C1 segment of cervical spinal cord (tissue), 14 donors: ENCODE data around the gene RGS11.

Experiments used
- DNase-seq, 14 donors: peaks; one replicate each; lab custom pipeline; 2025; lab: John Stamatoyannopoulos, UW

Gene RGS11

GRCh38 chr16:296806-297510 lies 21.2 kb upstream of the RGS11 start:
- DNase-seq, result no peak

DNA sequence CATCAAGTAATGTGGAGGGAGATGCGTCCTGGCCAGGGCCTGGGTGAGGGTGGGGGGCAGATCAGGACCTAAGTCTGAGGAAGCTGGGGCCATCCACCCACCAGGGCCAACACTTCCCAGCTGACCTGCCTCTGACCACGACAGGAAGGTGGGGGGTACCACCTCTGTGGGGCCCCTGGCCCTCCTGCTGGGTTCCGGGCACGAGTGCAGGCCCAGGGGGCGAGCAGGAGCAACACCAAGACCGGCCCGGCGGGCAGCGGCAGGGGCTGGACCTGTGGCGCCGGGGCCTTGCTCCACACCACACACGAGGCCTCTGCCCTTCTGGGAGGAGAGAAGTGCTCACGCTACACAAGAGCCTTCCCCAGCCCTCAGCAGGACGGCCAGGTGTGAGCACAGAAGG lies 20.5 kb upstream of the RGS11 start:
- no peak for DNase-seq

GRCh38 chr16:293043-293775 lies 17.5 kb upstream of the RGS11 start:
- no peak for DNase-seq

DNA sequence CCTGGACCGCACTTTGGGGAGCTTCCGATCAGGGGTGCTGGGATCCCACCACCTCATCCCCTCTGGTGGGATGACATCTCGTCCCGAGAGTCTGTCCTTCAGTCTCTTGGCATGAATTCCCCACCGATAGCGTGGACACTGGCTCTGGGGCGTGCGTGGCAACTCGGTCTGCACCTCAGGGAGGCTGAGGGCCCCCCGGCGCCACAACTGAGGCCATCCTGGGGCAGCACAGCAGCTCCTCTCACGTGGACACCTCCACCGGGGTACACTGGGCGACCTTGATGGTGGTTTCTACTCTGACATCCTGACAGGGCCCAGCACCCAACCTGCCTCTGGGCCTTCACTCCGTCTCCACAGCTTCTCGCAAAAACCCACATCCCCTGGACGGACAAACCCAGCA lies 15.8 kb upstream of the RGS11 start:
- DNase-seq, result no peak

GRCh38 chr16:290681-291405 lies 15.1 kb upstream of the RGS11 start:
- no peak for DNase-seq

DNA sequence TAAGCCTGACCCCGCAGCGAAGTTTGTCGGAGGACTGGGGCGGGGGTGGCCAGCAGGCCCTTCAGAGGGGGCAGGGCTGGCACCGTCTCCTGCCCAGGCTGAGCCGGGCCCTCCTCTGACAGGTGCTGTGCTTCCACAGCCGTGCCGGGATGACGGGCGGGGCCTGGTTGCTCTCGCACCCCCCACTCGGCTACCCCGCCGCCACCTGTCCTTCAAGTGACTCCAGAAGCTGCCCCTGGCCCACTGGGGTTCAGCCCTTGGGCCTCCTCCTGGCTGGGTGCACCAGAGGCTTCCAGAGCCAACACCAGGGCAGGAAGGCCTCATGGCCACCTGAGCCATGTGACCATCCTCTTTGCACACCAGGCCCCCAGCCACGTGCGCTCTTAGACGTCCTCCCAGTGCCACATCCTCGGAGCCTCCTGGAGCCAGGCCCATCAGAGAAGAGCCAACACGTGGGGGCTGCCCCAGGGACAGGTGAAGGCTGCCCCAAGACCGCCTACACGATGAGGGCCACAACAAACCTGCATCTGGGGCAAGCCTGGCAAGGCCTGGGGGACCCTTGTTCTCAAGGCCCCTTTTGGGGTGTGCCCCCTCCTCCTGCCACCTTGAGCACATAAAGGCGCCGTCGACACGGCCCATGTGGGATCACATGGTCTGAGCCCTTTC lies 14.4 kb upstream of the RGS11 start:
- no peak for DNase-seq

DNA sequence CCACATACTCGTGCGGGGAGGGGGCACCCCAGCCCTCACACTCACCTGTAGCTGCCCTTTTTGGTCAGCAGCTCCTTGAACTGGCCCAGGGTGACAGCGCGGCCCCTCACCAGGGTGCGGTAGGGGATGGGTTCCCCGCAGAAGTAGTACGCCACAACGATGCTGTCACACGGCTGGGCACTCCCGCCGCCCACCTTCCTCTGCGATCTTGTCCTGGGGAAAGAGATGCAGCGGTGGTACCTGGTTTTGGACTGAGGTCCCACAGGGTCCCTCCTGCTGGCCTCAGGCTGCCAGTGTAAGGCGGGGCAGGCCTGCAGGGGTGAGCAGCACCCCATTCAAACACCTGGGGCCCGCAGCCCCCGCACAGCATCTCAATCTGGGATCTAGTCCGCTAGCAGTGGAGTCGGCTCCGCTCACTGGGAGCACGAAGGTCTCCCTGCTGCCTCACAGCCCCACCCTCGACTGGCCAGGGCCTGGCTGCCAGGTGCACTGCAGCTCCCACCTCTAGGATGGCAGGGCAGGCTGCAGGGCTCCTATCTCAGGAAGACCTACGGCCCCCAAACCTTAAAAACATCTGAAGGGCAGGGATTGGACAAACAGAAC lies 13.8 kb upstream of the RGS11 start:
- DNase-seq, result no peak

- DNase-seq, result no peak
These were observed 12.5 kb upstream of the RGS11 start for GRCh38 chr16:287981-288920.

- no peak for DNase-seq
These were observed 11.6 kb upstream of the RGS11 start for GRCh38 chr16:287298-287811.

- no peak for DNase-seq
These were observed 10.9 kb upstream of the RGS11 start for GRCh38 chr16:286491-287297.

DNA sequence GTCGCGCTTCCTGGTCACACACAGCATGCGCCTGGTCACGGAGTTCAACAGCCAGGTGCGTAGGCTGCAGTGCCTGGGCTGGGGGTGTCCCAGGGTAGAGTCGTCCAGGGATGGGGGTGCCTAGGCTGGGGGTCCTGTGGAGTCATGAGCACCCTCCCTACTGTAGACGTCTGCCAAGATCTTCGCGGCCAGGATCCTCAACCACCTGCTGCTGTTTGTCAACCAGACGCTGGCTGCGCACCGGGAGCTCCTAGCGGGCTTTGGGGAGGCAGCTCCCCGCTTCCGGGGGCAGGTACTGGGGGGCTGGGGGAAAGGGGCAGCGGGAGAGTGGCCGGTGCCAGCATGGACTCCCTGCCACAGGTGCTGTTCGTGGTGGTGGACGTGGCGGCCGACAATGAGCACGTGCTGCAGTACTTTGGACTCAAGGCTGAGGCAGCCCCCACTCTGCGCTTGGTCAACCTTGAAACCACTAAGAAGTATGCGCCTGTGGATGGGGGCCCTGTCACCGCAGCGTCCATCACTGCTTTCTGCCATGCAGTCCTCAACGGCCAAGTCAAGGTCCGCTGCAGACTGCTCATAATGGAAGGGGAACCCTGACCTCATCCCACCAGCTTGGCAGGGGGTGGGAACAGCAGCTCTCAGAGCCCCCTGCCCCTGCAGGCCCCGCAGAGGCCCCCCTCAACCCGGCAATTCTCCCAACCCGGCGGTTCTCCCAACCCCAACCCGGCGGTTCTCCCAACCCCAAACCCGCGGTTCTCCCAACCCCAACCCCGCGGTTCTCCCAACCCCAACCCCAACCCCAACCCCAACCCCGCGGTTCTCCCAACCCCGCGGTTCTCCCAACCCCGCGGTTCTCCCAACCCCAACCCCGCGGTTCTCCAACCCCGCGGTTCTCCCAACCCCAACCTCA lies 9.7 kb upstream of the RGS11 start:
- DNase-seq, result no peak

GRCh38 chr16:284204-285120 lies 8.7 kb upstream of the RGS11 start:
- DNase-seq, result no peak

DNA sequence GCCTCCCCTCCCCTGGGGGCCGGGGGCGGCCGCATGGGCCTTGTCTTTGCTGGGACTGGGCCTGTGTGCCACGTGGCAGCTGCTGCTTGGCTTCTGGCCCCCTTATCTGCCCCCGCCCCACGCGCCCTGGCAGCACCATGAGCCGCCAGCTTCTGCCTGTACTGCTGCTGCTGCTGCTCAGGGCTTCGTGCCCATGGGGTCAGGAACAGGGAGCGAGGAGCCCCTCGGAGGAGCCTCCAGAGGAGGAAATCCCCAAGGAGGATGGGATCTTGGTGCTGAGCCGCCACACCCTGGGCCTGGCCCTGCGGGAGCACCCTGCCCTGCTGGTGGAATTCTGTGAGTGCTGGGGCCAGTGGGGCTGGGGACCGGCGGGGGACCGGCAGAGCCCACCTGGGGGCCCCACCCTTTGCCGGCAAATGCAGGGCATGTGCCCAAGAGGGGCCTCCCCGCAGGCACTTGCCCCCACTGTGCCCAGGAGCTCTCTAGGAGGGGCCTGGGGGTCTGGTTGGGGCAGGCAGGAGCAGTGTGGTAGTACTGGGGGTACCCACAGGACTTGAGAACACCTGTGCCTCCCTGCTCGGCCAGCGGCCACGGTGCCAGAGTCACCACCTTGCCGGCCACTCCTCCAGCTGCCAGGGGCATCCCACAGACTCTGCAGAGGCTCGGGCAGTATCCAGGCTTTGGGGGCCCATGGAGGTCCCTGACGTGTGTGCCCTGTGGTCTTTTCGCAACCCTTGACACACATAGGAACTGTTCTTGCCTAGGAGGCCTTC lies 7.5 kb upstream of the RGS11 start, which contains the start of gene PDIA2:
TSS of gene PDIA2 (plus strand) at position 132 of the 773 bp plus-strand sequence. CDS start at position 138, 6 bp downstream.
- DNase-seq, result peak in 6 of 14 donors; percentile 3 to 44 (median 14)

GRCh38 chr16:282491-282890 lies 6.7 kb upstream of the RGS11 start:
- no peak for DNase-seq

DNA sequence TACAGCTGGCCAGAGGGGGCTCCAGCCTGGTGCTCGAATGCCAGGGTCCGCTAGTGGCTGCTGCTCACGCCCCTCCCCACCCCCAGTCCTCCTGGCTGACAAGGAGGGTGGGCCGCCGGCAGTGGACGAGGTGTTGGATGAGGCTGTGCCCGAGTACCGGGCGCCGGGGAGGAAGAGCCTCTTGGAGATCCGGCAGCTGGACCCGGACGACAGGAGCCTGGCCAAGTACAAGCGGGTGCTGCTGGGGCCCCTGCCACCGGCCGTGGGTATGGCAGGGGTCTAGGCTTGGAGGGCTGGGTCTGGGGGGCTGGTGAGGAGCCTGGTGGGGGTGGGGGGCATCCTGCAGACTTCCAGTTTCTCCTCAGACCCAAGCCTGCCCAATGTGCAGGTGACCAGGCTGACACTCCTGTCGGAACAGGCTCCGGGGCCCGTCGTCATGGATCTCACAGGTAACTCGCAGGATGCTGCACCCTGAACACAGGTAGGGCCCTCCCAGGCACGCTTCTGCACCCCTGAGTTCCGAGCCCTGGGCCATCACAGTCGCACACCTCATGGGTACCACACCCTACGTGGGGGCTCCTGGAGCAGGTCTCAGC lies 6.0 kb upstream of the RGS11 start:
- no peak for DNase-seq
